Liver (tissue), 9 donors: ENCODE results near the gene LSM14B. TPM values are rescaled to one million over a fixed set of nuclear protein-coding genes. Genes with fewer than 3 reads are reported as not detected.

ENCODE experiments used
- DNase-seq: peaks from one replicate; pipeline ENCODE4 v3.0.0-alpha.2; 2017; ENCODE audit warnings: low spot score
- H3K27ac ChIP-seq, 2 donors: one replicate each; pipeline ENCODE4 v1.7.0; 2013; ENCODE audit warnings: inconsistent platforms in 2 of 2, low read length in 2 of 2, control low read depth in 1 of 2, low read depth in 1 of 2, mild to moderate bottlenecking in 1 of 2
- H3K27me3 ChIP-seq, 4 donors: one replicate each; pipeline versions ENCODE4 v1.6.1 to v1.7.0; 2013; ENCODE audit warnings: low read length in 3 of 4, inconsistent platforms in 1 of 4, mild to moderate bottlenecking in 1 of 4, moderate library complexity in 1 of 4; ENCODE audit not compliant: control insufficient read depth in 4 of 4, insufficient read depth in 4 of 4
- H3K36me3 ChIP-seq, 4 donors: one replicate each; pipeline versions ENCODE4 v1.6.1 to v1.7.0; 2013; ENCODE audit warnings: low read length in 3 of 4, mild to moderate bottlenecking in 3 of 4, low read depth in 1 of 4, moderate library complexity in 1 of 4; ENCODE audit not compliant: control insufficient read depth in 4 of 4, insufficient read depth in 3 of 4
- H3K4me1 ChIP-seq, 4 donors: one replicate each; pipeline versions ENCODE4 v1.6.1 to v1.7.0; 2013; ENCODE audit warnings: low read length in 3 of 4, mild to moderate bottlenecking in 3 of 4, moderate library complexity in 1 of 4; ENCODE audit not compliant: control insufficient read depth in 4 of 4, insufficient read depth in 4 of 4
- H3K4me3 ChIP-seq, 3 donors: one replicate each; pipeline versions ENCODE4 v1.6.1 to v1.7.0; 2013; ENCODE audit warnings: low read length in 3 of 3, control low read depth in 1 of 3, low read depth in 1 of 3, mild to moderate bottlenecking in 1 of 3
- H3K9ac ChIP-seq, 2 donors: one replicate each; pipeline ENCODE4 v1.7.0; 2013; ENCODE audit warnings: low read length in 2 of 2, mild to moderate bottlenecking in 2 of 2, moderate library complexity in 2 of 2, control low read depth in 1 of 2, low read depth in 1 of 2
- H3K9me3 ChIP-seq, 4 donors: one replicate each; pipeline versions ENCODE4 v1.6.1 to v1.7.0; 2013; ENCODE audit warnings: low read length in 3 of 4; ENCODE audit not compliant: control insufficient read depth in 4 of 4
- EGR1 ChIP-seq, 2 donors: IDR thresholded peaks; 2 replicates each; pipeline ENCODE4 v1.6.1; 2016 to 2018; ENCODE audit warnings: antibody characterized with exemption in 2 of 2, low read depth in 2 of 2
- FOXA1 ChIP-seq: IDR thresholded peaks from 2 replicates; pipeline ENCODE4 v1.6.1; 2016; ENCODE audit warnings: antibody characterized with exemption
- GABPA ChIP-seq, 2 donors: IDR thresholded peaks in 1 of 2; conservative IDR thresholded peaks in 1 of 2; 2 replicates each; pipeline ENCODE4 v1.6.1; 2016; ENCODE audit warnings: antibody characterized with exemption in 2 of 2, mild to moderate bottlenecking in 1 of 2, moderate library complexity in 1 of 2
- HNF4A ChIP-seq, 2 donors: conservative IDR thresholded peaks; 2 replicates each; pipeline ENCODE4 v1.6.1; 2016; ENCODE audit warnings: antibody characterized with exemption in 2 of 2, mild to moderate bottlenecking in 2 of 2
- HNF4G ChIP-seq: IDR thresholded peaks from 2 replicates; pipeline ENCODE4 v1.6.1; 2016; ENCODE audit warnings: antibody characterized with exemption
- JUND ChIP-seq, 2 donors: IDR thresholded peaks; 2 replicates each; pipeline ENCODE4 v1.6.1; 2016; ENCODE audit warnings: antibody characterized with exemption in 2 of 2
- NR2F2 ChIP-seq: IDR thresholded peaks from 2 replicates; pipeline ENCODE4 v1.6.1; 2016; ENCODE audit warnings: antibody characterized with exemption
- RAD21 ChIP-seq, 2 donors: IDR thresholded peaks; 2 replicates each; pipeline ENCODE4 v1.6.1; 2016; ENCODE audit warnings: antibody characterized with exemption in 2 of 2, mild to moderate bottlenecking in 2 of 2
- RXRA ChIP-seq, 2 donors: IDR thresholded peaks; 2 replicates each; pipeline ENCODE4 v1.6.1; 2017 to 2018; ENCODE audit warnings: antibody characterized with exemption in 2 of 2, mild to moderate bottlenecking in 1 of 2
- SP1 ChIP-seq: IDR thresholded peaks from 2 replicates; pipeline ENCODE4 v1.6.1; 2018; ENCODE audit warnings: antibody characterized with exemption, mild to moderate bottlenecking
- TAF1 ChIP-seq: conservative IDR thresholded peaks from 2 replicates; pipeline ENCODE4 v1.6.1; 2016; ENCODE audit warnings: antibody characterized with exemption, mild to moderate bottlenecking
- YY1 ChIP-seq: IDR thresholded peaks from 2 replicates; pipeline ENCODE4 v1.6.1; 2016; ENCODE audit warnings: antibody characterized with exemption, mild to moderate bottlenecking
- ZBTB33 ChIP-seq: IDR thresholded peaks from 2 replicates; pipeline ENCODE4 v1.6.1; 2016; ENCODE audit warnings: antibody characterized with exemption
- WGBS: extraction: QIAGEN DNeasy Blood & Tissue Kit; methylation state at CpG from one replicate; pipeline ENCODE4 v1.1.7; 2013; 5-methylcytosine and 5-hydroxymethylcytosine counted together
- polyA plus RNA-seq, 2 donors: library from polyadenylated mRNA; stranded (reverse) in 1 of 2; unstranded in 1 of 2; fragments of 200-250 nt in 1 of 2; fragments of >200 nt in 1 of 2; fragmentation: Nextera tagmentation in 1 of 2; extraction: Ambion mirVana in 1 of 2; gene quantifications; one replicate each; pipeline versions ENCODE4 v1.2.1 to v1.2.3, GENCODE V29; 2013 to 2015
- total RNA-seq, 2 donors: library from RNA; depleted of rRNA; stranded (reverse); fragments of >200 nt; gene quantifications; one replicate each; pipeline ENCODE4 v1.2.3, GENCODE V29; 2014
- TF ChIP-seq, protein P1 (sequence below): IDR thresholded peaks from 2 replicates; pipeline ENCODE4 v1.6.1; 2016; ENCODE audit warnings: antibody characterized with exemption
- TF ChIP-seq, protein P2 (sequence below): fragments of 150-350 bp; IDR thresholded peaks from 2 replicates; pipeline ENCODE4 v1.5.1; 2017; ENCODE audit warnings: improper control_type of control experiment, low read depth, low read length; ENCODE audit not compliant: missing input control
- TF ChIP-seq, protein P3 (sequence below): IDR thresholded peaks from 2 replicates; pipeline ENCODE4 v1.6.1; 2016; ENCODE audit warnings: antibody characterized with exemption
- donor health status: healthy.
- donor health status: healthy.
- donor health status: healthy.
- donor health status: healthy.
- donor health status: healthy.

The LSM14B gene
- total and polyA plus RNA-seq, 4 donors, result 0.99 to 15.9 (median 13.3) TPM

GRCh38 chr20:62157387-62158087 lies 35.3 kb downstream of the LSM14B start:
- Histone ChIP-seq H3K27me3 (no peaks in the 10 kb centered on the region), H3K36me3 (peaks cover 3 to 20% (median 6%) of the 10 kb centered on the region in 4 donors), H3K27ac (peak overlapping the region in 1 of 2 donors; percentile 11), H3K4me3 (no peak overlapping the region), H3K4me1 (peaks cover 4 to 38% (median 29%) of the 10 kb centered on the region in 4 donors), H3K9ac (no peak overlapping the region), H3K9me3 (no peaks in the 10 kb centered on the region)
- TF ChIP-seq NR2F2 (no peak), HNF4A (conservative IDR thresholded peaks at IDR 0.05) (no peak)
- 84% methylated on average over 25 of the region's 25 CpGs for WGBS
- no peak for DNase-seq

DNA sequence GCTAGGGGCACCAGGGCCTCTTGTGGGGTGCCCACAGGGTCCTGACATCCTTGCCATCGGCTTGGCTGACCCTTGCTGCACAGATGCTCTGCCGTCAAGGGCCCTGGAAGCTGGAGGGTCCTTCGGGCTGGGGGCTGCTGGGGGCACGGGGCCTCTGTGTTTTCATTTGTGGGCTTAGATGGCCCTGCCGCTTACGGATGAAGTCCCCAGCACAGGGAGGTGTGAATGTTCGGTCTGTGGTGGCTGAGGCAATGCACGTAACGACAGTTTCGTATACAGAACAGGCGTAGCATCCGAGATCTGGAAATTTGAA lies 35.8 kb downstream of the LSM14B start:
- TF ChIP-seq NR2F2 (no peak), GABPA (IDR thresholded peaks at IDR 0.05 in 1 of 2, conservative IDR thresholded peaks at IDR 0.05 in 1 of 2) (no peak), HNF4G (no peak), JUND (IDR thresholded peaks at IDR 0.05) (no peak), RAD21 (IDR thresholded peaks at IDR 0.05) (no peak)
- H3K4me1 ChIP-seq, result peaks cover 4 to 38% (median 29%) of the 10 kb centered on the region in 4 donors
- no peak overlapping the region for H3K4me3 ChIP-seq
- no peak overlapping the region for H3K27ac ChIP-seq
- no peaks in the 10 kb centered on the region for H3K9me3 ChIP-seq
- H3K9ac ChIP-seq, result no peak overlapping the region
- peaks cover 6 to 25% (median 9%) of the 10 kb centered on the region in 4 donors for H3K36me3 ChIP-seq
- no peak for DNase-seq
- 96% methylated on average over 12 of the region's 12 CpGs for WGBS
- H3K27me3 ChIP-seq, result no peaks in the 10 kb centered on the region

- WGBS, result 96% methylated on average over 22 of the region's 22 CpGs
- no peaks in the 10 kb centered on the region for H3K27me3 ChIP-seq
- no peaks in the 10 kb centered on the region for H3K9me3 ChIP-seq
- TF ChIP-seq JUND (IDR thresholded peaks at IDR 0.05) (no peak), YY1 (no peak), FOXA1 (no peak), SP1 (no peak), RXRA (IDR thresholded peaks at IDR 0.05) (no peak), HNF4G (no peak), EGR1 (IDR thresholded peaks at IDR 0.05; ENCODE audit: low read depth in 2 of 2) (no peak), GABPA (IDR thresholded peaks at IDR 0.05 in 1 of 2, conservative IDR thresholded peaks at IDR 0.05 in 1 of 2) (no peak), NR2F2 (no peak), ZBTB33 (no peak), RAD21 (IDR thresholded peaks at IDR 0.05) (no peak), TAF1 (no peak), HNF4A (conservative IDR thresholded peaks at IDR 0.05) (no peak)
- TF ChIP-seq, protein P1, sequence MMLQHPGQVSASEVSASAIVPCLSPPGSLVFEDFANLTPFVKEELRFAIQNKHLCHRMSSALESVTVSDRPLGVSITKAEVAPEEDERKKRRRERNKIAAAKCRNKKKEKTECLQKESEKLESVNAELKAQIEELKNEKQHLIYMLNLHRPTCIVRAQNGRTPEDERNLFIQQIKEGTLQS, result no peak
- TF ChIP-seq, protein P2, sequence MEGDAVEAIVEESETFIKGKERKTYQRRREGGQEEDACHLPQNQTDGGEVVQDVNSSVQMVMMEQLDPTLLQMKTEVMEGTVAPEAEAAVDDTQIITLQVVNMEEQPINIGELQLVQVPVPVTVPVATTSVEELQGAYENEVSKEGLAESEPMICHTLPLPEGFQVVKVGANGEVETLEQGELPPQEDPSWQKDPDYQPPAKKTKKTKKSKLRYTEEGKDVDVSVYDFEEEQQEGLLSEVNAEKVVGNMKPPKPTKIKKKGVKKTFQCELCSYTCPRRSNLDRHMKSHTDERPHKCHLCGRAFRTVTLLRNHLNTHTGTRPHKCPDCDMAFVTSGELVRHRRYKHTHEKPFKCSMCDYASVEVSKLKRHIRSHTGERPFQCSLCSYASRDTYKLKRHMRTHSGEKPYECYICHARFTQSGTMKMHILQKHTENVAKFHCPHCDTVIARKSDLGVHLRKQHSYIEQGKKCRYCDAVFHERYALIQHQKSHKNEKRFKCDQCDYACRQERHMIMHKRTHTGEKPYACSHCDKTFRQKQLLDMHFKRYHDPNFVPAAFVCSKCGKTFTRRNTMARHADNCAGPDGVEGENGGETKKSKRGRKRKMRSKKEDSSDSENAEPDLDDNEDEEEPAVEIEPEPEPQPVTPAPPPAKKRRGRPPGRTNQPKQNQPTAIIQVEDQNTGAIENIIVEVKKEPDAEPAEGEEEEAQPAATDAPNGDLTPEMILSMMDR, result no peak
- TF ChIP-seq, protein P3, sequence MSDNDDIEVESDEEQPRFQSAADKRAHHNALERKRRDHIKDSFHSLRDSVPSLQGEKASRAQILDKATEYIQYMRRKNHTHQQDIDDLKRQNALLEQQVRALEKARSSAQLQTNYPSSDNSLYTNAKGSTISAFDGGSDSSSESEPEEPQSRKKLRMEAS, result no peak
- H3K9ac ChIP-seq, result no peak overlapping the region
- H3K4me3 ChIP-seq, result no peak overlapping the region
- no peak overlapping the region for H3K27ac ChIP-seq
- H3K4me1 ChIP-seq, result peaks cover 4 to 38% (median 29%) of the 10 kb centered on the region in 4 donors
- no peak for DNase-seq
- H3K36me3 ChIP-seq, result peaks cover 6 to 27% (median 10%) of the 10 kb centered on the region in 4 donors
Observed at GRCh38 chr20:62158541-62158940, 36.3 kb downstream of the LSM14B start.
